Measurements from ENCODE around the gene NRG2.

- TF ChIP-seq CTCF (IDR thresholded peaks at IDR 0.05) (no peak), POLR2A (IDR thresholded peaks at IDR 0.05) (no peak)
Measured at GRCh38 chr5:139814191-139814601, 228.9 kb downstream of the NRG2 start.

Data from body of pancreas (tissue), 4 donors.